GM19397 (cell line): Measurements from ENCODE around the gene IFFO2.

Experiments
- ATAC-seq: cut with Tn5 transposase; IDR thresholded peaks from one replicate; pipeline ENCODE4 v1.9.1; 2021; ENCODE audit warnings: mild to moderate bottlenecking, moderate library complexity; ENCODE audit not compliant: unreplicated experiment

Gene IFFO2

GRCh38 chr1:18956193-18957135, at the start of gene IFFO2:
IFFO2 (minus strand) TSS chr1:18956676; CDS start chr1:18956332, 344 bp downstream.
- ATAC-seq: peak; percentile 73

GRCh38 chr1:19006000-19006399, 49.5 kb upstream of the IFFO2 start:
- ATAC-seq: no peak

- no peak for ATAC-seq
Observed at GRCh38 chr1:19003371-19004290, 47.2 kb upstream of the IFFO2 start.

GRCh38 chr1:19000065-19000464, 43.6 kb upstream of the IFFO2 start:
- ATAC-seq: no peak

GRCh38 chr1:18999359-18999758, 42.9 kb upstream of the IFFO2 start:
- no peak for ATAC-seq

GRCh38 chr1:18998016-18998724, 41.7 kb upstream of the IFFO2 start:
- ATAC-seq: no peak

GRCh38 chr1:18997508-18997907, 41.0 kb upstream of the IFFO2 start:
- ATAC-seq: no peak

- ATAC-seq: no peak
Observed at GRCh38 chr1:18996548-18997177, 40.2 kb upstream of the IFFO2 start.

- no peak for ATAC-seq
Observed at GRCh38 chr1:18994381-18994780, 37.9 kb upstream of the IFFO2 start.

GRCh38 chr1:18992646-18993045, 36.2 kb upstream of the IFFO2 start:
- no peak for ATAC-seq

- no peak for ATAC-seq
Observed at GRCh38 chr1:18991585-18991984, 35.1 kb upstream of the IFFO2 start.

- no peak for ATAC-seq
Observed at GRCh38 chr1:18989896-18990295, 33.4 kb upstream of the IFFO2 start.

GRCh38 chr1:18989176-18989799, 32.8 kb upstream of the IFFO2 start:
- no peak for ATAC-seq

- no peak for ATAC-seq
Observed at GRCh38 chr1:18981242-18981641, 24.8 kb upstream of the IFFO2 start.

- no peak for ATAC-seq
Observed at GRCh38 chr1:18978706-18979105, 22.2 kb upstream of the IFFO2 start.

GRCh38 chr1:18977428-18977827, 21.0 kb upstream of the IFFO2 start:
- no peak for ATAC-seq

GRCh38 chr1:18976096-18976495, 19.6 kb upstream of the IFFO2 start:
- ATAC-seq: no peak

- no peak for ATAC-seq
Observed at GRCh38 chr1:18974606-18975005, 18.1 kb upstream of the IFFO2 start.

GRCh38 chr1:18974005-18974404, 17.5 kb upstream of the IFFO2 start:
- no peak for ATAC-seq

- no peak for ATAC-seq
Observed at GRCh38 chr1:18973446-18973955, 17.0 kb upstream of the IFFO2 start.
